ENCODE results near the gene DMRT3.

GRCh38 chr9:980640-981039 is 4.2 kb downstream of the DMRT3 start:
- TF ChIP-seq POLR2AphosphoS5 (IDR thresholded peaks at IDR 0.05; ENCODE audit: low read depth, low read length) (no peak), NRF1 (IDR thresholded peaks at IDR 0.05; ENCODE audit: low read depth, low read length) (no peak), CTCF (IDR thresholded peaks at IDR 0.05; ENCODE audit: control extremely low read depth in 1 of 3, insufficient read depth in 1 of 3, low read depth in 1 of 3, low read length in 3 of 3) (no peak), CREB1 (IDR thresholded peaks at IDR 0.05) (no peak), JUND (IDR thresholded peaks at IDR 0.05; ENCODE audit: low read length) (no peak), GABPA (IDR thresholded peaks at IDR 0.05; ENCODE audit: borderline replicate concordance, insufficient read depth, low read length) (no peak), NANOG (IDR thresholded peaks at IDR 0.05; ENCODE audit: insufficient read depth, low read depth, low read length, poor library complexity, severe bottlenecking) (no peak)
